ENCODE results near the gene GNS.

DNA sequence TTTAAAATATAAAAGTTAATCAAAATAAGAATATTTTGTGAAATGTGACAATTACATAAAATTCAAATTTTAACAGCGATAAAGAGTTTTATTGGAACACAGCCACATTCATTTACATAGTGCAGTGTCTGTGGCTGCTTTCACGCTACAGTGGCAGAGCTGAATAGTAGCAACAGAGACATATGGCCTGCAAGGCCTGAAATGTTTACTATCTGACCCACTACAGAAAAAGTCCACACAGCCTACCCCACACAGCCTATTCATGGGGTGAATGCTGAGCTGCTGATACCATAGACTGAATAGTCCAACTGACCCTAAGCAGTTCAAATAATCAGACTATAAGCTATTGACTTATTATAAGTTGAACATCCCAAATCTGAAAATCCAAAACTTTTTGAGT, 13.2 kb downstream of the GNS start:
- TF ChIP-seq RCOR1 (IDR thresholded peaks at IDR 0.05; ENCODE audit: insufficient replicate concordance, low read length) (no peak), RAD21 (IDR thresholded peaks at IDR 0.05; ENCODE audit: low read length) (no peak), CHD1 (IDR thresholded peaks at IDR 0.05; ENCODE audit: low read depth, low read length) (no peak), MXI1 (IDR thresholded peaks at IDR 0.05; ENCODE audit: borderline replicate concordance, low read depth, low read length) (no peak), SMC3 (IDR thresholded peaks at IDR 0.05; ENCODE audit: low read depth, low read length) (no peak), CEBPB (IDR thresholded peaks at IDR 0.05; ENCODE audit: low read depth, low read length) (no peak), POLR2A (IDR thresholded peaks at IDR 0.05; ENCODE audit: low read depth, low read length) (no peak), MAZ (IDR thresholded peaks at IDR 0.05; ENCODE audit: borderline replicate concordance, low read depth, low read length) (no peak), RFX5 (IDR thresholded peaks at IDR 0.05; ENCODE audit: low read depth, low read length) (no peak)
- TF ChIP-seq, protein P1, sequence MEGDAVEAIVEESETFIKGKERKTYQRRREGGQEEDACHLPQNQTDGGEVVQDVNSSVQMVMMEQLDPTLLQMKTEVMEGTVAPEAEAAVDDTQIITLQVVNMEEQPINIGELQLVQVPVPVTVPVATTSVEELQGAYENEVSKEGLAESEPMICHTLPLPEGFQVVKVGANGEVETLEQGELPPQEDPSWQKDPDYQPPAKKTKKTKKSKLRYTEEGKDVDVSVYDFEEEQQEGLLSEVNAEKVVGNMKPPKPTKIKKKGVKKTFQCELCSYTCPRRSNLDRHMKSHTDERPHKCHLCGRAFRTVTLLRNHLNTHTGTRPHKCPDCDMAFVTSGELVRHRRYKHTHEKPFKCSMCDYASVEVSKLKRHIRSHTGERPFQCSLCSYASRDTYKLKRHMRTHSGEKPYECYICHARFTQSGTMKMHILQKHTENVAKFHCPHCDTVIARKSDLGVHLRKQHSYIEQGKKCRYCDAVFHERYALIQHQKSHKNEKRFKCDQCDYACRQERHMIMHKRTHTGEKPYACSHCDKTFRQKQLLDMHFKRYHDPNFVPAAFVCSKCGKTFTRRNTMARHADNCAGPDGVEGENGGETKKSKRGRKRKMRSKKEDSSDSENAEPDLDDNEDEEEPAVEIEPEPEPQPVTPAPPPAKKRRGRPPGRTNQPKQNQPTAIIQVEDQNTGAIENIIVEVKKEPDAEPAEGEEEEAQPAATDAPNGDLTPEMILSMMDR (conservative IDR thresholded peaks at IDR 0.05; ENCODE audit: low read depth, low read length) = no peak
- TF ChIP-seq, protein P2, sequence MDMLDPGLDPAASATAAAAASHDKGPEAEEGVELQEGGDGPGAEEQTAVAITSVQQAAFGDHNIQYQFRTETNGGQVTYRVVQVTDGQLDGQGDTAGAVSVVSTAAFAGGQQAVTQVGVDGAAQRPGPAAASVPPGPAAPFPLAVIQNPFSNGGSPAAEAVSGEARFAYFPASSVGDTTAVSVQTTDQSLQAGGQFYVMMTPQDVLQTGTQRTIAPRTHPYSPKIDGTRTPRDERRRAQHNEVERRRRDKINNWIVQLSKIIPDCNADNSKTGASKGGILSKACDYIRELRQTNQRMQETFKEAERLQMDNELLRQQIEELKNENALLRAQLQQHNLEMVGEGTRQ (IDR thresholded peaks at IDR 0.05; ENCODE audit: low read depth, low read length) = no peak
- TF ChIP-seq, protein P3, sequence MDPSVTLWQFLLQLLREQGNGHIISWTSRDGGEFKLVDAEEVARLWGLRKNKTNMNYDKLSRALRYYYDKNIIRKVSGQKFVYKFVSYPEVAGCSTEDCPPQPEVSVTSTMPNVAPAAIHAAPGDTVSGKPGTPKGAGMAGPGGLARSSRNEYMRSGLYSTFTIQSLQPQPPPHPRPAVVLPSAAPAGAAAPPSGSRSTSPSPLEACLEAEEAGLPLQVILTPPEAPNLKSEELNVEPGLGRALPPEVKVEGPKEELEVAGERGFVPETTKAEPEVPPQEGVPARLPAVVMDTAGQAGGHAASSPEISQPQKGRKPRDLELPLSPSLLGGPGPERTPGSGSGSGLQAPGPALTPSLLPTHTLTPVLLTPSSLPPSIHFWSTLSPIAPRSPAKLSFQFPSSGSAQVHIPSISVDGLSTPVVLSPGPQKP (IDR thresholded peaks at IDR 0.05; ENCODE audit: borderline replicate concordance, low read depth, low read length) = no peak

All from IMR-90 (cell line).